HG02885 (cell line): ENCODE data around the gene TRIM62.
A peak's percentile ranks its signal among the peaks of the same experiment; 100 is the strongest.

ENCODE experiments used
- ATAC-seq: cut with Tn5 transposase; IDR thresholded peaks from one replicate; pipeline ENCODE4 v1.9.1; 2021; ENCODE audit warnings: mild to moderate bottlenecking; ENCODE audit not compliant: unreplicated experiment, poor library complexity

Gene TRIM62

DNA sequence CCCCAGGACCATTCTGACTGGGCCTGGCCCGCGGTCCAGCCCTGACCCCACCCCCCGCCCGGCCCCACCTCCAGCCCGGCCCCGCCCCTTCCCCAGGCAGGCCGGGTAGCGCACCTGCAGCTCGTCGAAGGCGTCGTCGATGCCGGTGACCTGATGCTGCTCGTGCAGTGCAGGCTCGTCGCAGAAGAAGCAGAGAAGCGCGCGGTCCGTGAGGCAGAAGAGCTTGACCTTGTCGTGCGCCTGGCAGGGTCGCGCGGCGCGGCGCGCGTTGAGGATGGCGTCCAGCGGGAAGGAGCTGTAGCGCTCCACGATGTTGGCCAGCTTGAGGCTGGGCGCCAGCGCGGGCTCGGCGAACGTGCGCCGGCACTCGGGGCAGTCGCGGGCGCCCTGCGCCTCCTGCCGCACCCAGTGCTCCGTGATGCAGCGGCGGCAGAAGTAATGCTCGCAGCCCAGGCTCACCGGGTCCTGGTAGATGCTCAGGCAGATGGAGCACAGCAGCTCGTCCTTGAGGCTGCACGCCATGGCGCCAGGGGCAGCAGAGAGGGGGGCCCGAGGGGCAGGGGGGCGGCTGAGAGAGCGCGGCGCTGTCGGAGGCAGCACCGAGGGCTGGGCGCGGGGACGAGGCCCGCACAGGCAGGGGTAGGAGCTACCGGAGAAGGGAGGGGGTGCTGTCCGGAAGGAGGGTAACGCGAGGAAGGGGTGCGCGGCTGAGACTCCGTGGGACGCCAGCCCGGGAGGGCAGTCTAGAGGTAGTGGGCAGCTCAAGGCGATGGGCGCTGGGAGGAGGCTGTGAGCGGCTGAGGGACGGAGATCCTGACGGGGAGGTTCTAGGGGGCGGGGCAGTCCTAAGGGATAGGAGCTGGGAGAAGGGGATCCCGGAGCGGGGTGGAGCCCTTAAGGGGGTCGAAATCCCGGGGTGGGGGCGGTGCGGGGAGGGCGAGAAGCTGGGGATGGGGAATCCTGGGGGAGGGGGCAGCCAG, 642 bp downstream of the TRIM62 start:
- peak; percentile 81 for ATAC-seq

- ATAC-seq = no peak
Observed at GRCh38 chr1:33180226-33180910, 1.5 kb downstream of the TRIM62 start.

DNA sequence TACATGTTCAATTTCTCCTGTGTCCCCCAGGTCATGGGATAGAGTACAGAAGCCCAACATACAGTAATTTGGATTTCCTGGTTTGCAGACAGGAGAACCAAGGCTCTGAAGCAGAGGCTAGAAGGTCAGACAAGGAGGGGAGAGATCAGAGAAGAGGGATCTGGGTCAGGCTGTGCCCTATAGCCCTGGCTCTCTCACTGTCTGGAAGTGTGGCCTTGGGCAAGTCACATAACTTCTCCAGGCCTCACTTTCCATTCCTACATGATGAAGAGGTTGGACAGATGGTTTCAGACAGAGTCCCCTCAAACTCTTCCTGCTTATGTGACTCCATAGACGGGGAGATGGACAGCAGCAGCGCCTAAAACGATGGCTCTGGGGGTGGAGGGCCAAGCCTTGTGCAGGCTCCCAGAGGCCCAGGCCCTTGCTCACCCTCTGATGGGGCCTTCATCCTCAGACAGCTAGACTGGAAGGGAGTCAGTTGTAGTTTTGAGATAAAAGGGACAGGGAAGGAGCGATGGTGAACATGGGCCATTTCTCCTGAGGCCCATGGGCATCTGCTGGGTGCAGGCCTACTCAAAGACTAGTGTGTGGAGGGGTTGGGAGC, 2.9 kb downstream of the TRIM62 start:
- no peak for ATAC-seq

GRCh38 chr1:33177996-33178540, 3.8 kb downstream of the TRIM62 start:
- ATAC-seq = no peak

GRCh38 chr1:33176887-33177286, 5.0 kb downstream of the TRIM62 start:
- no peak for ATAC-seq

DNA sequence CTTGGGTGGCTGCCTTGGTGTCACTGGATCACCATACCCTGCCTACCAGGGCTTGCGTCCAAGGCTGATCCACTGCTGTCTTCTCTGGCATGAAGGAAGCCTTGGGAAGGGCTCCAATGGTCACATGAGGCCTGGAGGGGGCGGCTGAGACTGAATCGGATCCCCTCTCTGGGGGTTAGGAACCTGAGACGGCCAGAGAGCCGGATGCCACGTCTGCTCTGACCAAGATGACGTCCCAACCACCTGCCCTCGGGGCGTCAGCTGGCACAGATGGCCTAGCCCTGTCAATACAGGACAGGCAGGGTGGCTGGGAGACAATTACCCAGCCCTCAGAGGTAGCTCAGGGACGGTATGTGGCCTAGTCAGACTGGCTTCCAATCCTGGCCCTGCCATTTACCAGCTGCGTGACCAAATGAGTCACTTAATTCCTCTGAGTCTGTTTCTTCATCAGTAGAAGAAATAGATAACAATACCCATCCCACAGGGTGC, 5.4 kb downstream of the TRIM62 start:
- ATAC-seq = no peak

DNA sequence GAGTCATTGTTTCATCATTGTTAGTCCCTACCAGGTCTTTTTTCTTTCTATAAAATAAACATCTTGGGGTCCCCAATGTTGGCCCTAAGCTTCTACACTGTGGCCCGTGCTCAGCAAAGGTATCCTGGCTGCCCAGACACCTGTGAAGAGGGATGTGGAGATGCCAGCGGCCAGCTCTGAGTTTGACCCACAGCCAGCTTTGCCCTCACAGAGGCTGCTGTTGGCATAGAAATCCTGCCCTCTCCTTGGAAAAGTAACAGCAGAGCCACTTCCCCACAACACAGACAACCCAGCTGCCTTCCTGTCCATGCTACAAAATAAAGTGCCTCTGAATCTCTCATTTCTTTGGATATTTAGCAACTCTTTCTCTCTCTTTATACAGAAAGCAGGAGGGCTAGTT, 6.0 kb downstream of the TRIM62 start:
- no peak for ATAC-seq

DNA sequence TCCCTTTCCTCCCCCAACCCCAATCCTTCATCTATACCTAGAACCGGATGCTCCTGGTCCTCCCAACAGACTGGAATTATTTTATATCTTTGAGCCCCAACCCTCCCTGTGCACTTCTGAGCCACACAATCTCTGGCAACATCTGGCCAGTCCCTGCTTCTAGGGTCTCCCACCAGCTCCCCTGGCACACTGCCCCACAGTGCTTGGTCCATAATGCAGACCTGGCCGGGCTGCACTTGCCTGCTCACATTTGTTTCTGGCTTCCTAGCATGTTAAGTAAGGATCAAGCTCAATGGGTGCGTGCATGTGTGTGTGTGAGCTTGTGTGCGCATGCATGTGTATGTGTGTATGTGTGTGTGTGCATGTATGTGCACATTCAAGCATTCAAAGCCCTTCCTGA, 8.8 kb downstream of the TRIM62 start:
- ATAC-seq = no peak

DNA sequence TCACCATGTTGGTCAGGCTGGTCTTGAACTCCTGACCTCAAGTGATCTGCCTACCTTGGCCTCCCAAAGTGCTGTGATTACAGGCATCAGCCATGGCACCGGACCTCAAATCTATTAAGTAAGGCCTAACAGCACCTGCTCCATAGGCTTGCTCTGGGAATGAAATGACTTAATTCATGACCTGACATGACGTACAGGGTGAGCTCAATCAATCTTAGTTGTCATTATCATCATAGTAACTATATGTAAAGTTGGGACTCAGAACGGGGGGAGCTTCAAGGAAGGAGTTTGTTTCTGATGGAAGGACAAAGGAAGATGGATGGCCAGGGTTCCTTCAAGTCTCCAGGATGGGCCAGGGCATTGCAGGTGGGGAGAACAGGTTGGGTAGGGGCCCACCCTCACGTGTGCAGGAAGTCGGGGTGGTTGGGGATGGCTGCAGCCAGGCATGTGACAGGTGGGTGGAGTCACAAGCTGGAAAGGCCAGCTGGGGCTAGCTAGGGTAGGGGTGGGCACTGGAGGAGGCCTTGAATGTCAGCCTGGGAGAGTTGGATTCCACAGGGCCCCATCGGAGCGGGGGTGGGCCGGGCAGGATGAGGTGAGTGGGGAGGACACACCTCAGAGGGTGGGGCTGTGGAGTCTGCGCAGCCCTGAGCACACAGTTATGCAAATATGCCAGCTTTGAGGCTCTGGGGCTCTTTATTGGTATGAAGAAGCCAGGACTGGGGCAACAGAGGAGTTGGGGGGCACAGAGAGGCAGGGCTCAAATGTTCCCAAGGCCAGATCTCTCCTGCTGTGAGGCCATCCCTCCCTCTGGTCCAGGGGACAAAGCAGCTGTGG, 9.6 kb downstream of the TRIM62 start:
- ATAC-seq = no peak

DNA sequence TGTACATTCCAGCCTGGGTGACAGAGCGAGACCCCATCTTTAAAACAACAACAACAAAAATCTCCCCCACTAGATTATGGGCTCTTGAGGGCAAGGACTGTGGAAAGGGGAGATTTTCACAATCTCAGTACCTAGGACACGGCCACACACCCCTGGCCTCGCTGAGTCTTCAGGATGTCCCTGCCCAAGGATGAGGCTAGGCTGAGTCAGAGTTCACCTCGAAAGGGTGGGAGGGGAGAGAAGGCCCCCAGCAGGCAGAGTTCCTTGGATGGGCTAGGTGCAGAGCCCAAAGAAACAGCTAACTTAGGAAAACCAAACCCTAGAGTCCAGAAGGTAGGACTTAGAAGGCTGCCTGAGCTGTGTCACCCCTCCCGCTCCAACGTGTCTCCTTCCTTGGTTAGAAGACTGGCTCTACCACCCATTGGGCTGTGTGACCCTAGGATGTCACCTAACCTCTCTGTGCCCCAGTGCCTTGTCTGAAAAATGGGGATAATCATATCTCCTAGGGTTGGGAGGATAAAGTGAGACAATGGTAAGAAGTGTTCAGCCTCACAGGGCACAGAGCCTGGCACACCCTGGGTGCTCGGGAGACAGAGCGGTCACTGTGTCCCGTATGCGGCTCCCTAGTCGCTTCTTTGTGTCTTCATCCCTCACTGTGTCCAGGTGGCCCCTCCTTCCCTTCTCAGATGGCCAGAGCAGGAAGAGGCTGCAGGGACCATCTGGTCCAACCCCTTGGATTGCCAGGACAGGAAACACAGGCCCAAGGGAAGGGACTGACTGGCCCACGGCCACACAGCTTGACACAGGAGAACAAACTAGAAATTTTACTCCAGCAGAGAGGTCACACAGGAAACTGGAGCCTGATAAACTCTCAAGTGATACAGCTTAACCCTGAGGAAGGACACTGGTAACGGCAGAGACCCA, 11.2 kb downstream of the TRIM62 start:
- ATAC-seq = no peak

- no peak for ATAC-seq
Observed at GRCh38 chr1:33169290-33170055, 12.4 kb downstream of the TRIM62 start.

DNA sequence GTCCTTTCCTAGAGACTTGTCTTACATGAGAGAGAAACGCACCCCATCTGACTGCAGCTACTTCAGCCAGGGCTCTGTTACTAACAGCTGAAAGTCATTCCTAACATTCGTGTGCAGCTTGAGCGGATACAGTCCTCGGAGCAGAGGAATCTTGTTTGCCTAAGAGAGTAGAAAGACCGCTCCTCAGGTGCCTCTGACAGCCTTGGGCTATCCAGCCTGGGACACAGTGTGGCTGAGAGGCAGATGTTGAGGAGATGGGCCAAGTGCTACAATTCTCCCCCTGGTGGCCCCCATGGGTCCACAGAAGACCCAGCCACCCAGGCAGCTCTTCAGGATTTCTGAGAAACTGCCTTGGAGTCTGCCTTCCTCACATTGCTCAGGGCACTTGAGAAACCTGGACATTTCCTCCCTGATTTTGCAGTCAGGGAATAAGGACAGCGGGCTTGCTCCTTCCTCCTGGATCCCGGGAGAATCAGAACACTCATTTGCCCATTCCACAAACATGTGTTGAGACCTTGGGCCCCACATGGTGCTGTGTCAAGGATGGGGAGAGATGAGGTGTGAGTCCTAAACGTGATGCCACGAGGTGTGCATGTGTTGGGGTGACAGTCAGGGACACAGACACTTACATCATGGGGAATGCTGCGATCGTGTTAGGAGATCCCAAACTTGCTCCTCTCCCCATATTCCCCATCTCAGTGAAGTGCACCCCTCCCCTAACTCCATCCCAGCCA, 13.1 kb downstream of the TRIM62 start:
- no peak for ATAC-seq

DNA sequence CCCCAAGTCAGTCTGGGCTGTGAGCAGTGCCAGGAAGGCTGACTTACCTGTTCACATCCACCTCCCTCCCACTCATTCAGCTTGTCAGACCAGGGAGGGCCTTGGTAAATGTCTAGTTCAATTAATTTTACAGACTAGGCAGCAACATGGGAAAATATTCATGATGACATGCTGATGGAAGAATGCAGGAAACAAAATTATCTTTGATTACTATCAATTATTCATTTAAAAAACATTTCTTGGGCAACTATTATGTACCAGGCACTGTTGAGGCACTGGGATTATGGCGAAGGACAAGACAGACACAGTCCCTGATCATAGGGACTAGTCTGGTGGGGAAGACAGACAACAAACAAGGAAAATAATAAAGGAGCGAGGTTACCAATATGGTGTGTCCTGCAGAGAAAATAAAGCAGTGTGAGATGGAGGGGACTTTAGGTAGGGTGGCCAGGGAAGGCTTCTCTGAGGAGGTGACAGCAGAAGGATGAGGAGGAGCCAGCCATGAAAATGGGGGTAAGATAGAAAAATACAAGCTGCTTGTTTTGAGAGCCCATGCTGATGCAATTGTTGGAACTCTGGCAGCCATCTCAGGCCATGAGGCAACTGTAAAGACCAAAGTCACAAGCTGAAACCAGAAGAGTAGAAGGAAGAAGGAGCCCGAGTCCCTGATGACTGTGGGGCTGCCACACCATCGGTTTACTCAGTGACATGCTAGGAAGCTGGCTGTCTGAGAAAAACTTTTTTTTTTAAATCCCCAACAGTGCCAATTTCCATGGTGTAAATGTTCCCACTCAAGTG, 14.0 kb downstream of the TRIM62 start:
- ATAC-seq = no peak

GRCh38 chr1:33165809-33166208, 16.0 kb downstream of the TRIM62 start:
- no peak for ATAC-seq

- no peak for ATAC-seq
Observed at GRCh38 chr1:33165209-33165608, 16.6 kb downstream of the TRIM62 start.

- ATAC-seq = no peak
Observed at GRCh38 chr1:33163621-33164519, 18.0 kb downstream of the TRIM62 start.
